GM18499 (cell line): ENCODE results near the gene NPPC.
"Not testable (repeated sequence)": the region's sequence is repeated elsewhere in the genome, so short reads cannot be mapped to it uniquely, and the experiment has no call there.

ENCODE experiments used
- ATAC-seq: cut with Tn5 transposase; IDR thresholded peaks from one replicate; pipeline ENCODE4 v1.9.1; 2021; ENCODE audit warnings: moderate number of reproducible peaks; ENCODE audit not compliant: insufficient read depth, unreplicated experiment

The NPPC gene

GRCh38 chr2:231894566-231895380 lies 31.4 kb downstream of the NPPC start:
- ATAC-seq, result no peak

- ATAC-seq, result no peak
These were observed 34.7 kb downstream of the NPPC start for GRCh38 chr2:231891514-231891905.

GRCh38 chr2:231890896-231891513 lies 35.2 kb downstream of the NPPC start:
- no peak for ATAC-seq

- no peak for ATAC-seq
These were observed 38.4 kb downstream of the NPPC start for GRCh38 chr2:231887756-231888155.

GRCh38 chr2:231886071-231886681 lies 40.0 kb downstream of the NPPC start:
- no peak for ATAC-seq

GRCh38 chr2:231884438-231885140 lies 41.6 kb downstream of the NPPC start:
- no peak for ATAC-seq

- no peak for ATAC-seq
These were observed 42.7 kb downstream of the NPPC start for GRCh38 chr2:231883468-231883881.

- no peak for ATAC-seq
These were observed 43.5 kb downstream of the NPPC start for GRCh38 chr2:231882646-231883045.

GRCh38 chr2:231880371-231880770 lies 45.8 kb downstream of the NPPC start:
- ATAC-seq, result not testable (repeated sequence)

- ATAC-seq, result no peak
These were observed 47.0 kb downstream of the NPPC start for GRCh38 chr2:231879216-231879615.

GRCh38 chr2:231877533-231878456 lies 48.4 kb downstream of the NPPC start:
- ATAC-seq, result no peak

- no peak for ATAC-seq
These were observed 51.3 kb downstream of the NPPC start for GRCh38 chr2:231874944-231875343.
